Left lobe of liver (tissue), 2 donors: Measurements from ENCODE around the gene PIP5K1C. TPM values are rescaled to one million over a fixed set of nuclear protein-coding genes. Genes with fewer than 3 reads are reported as not detected.
"Not testable (repeated sequence)": the region's sequence is repeated elsewhere in the genome, so short reads cannot be mapped to it uniquely, and the experiment has no call there.

Experiments used
- ATAC-seq: fragments of 200-7000 bp; cut with Tn5 transposase; one replicate; pipeline ENCODE4 v1.9.1; 2020; ENCODE audit warnings: mild to moderate bottlenecking, moderate library complexity
- DNase-seq: peaks from one replicate; pipeline ENCODE4 v3.0.0-alpha.2; 2020; ENCODE audit warnings: low spot score
- total RNA-seq: library from RNA; stranded (reverse); gene quantifications from one replicate; pipeline ENCODE4 v1.2.1, GENCODE V29; 2021
- donor health status: DM: no; HTN: no; CAD: no; lungs with moderate emphysema.
- donor health status: DM: no; HTN: yes; CAD: no.

Gene PIP5K1C
- total RNA-seq, 1 donor from 2014 or later = 7.5 TPM

GRCh38 chr19:3678188-3678587, 22.1 kb downstream of the PIP5K1C start:
- no peak for ATAC-seq
- no peak for DNase-seq

GRCh38 chr19:3674784-3675543, 25.3 kb downstream of the PIP5K1C start:
- ATAC-seq = no peak
- DNase-seq = no peak

GRCh38 chr19:3673506-3674439, 26.5 kb downstream of the PIP5K1C start:
- no peak for DNase-seq
- peak; percentile 67 for ATAC-seq

- DNase-seq = no peak
Observed at GRCh38 chr19:3672993-3673392, 27.3 kb downstream of the PIP5K1C start.

GRCh38 chr19:3672575-3672948, 27.7 kb downstream of the PIP5K1C start:
- ATAC-seq = no peak

More at GRCh38 chr19:3672993-3673392, 27.3 kb downstream of the PIP5K1C start:
- ATAC-seq = no peak

GRCh38 chr19:3671680-3672574, 28.3 kb downstream of the PIP5K1C start:
- ATAC-seq (no peak), DNase-seq (no peak)

More at GRCh38 chr19:3672575-3672948, 27.7 kb downstream of the PIP5K1C start:
- DNase-seq = no peak

- ATAC-seq = peak; percentile 30
- no peak for DNase-seq
Observed at GRCh38 chr19:3670796-3671679, 29.2 kb downstream of the PIP5K1C start.

- ATAC-seq = no peak
- no peak for DNase-seq
Observed at GRCh38 chr19:3669947-3670795, 30.1 kb downstream of the PIP5K1C start.

GRCh38 chr19:3669082-3669946, 31.0 kb downstream of the PIP5K1C start:
- DNase-seq (no peak), ATAC-seq (no peak)

- DNase-seq (no peak), ATAC-seq (no peak)
Observed at GRCh38 chr19:3668331-3669081, 31.8 kb downstream of the PIP5K1C start.

GRCh38 chr19:3667766-3668165, 32.5 kb downstream of the PIP5K1C start:
- ATAC-seq (no peak), DNase-seq (peak; percentile 42)

GRCh38 chr19:3667037-3667638, 33.1 kb downstream of the PIP5K1C start:
- ATAC-seq = no peak
- DNase-seq = peak; percentile 42

- not testable (repeated sequence) for ATAC-seq, DNase-seq
Observed at GRCh38 chr19:3666545-3666856, 33.8 kb downstream of the PIP5K1C start.

- ATAC-seq = peak; percentile 89
- peak; percentile 74 for DNase-seq
Observed at GRCh38 chr19:3665681-3666544, 34.4 kb downstream of the PIP5K1C start.

- DNase-seq = peak; percentile 43
- no peak for ATAC-seq
Observed at GRCh38 chr19:3664879-3665642, 35.2 kb downstream of the PIP5K1C start.
